Measurements from ENCODE around the gene HEMGN. TPM values are rescaled to one million over a fixed set of nuclear protein-coding genes. Genes with fewer than 3 reads are reported as not detected.

The HEMGN gene
- total and polyA plus RNA-seq, 9 donors = 2.3 to 9.4 (median 6.7) TPM

Other genes starting within 250 kb of the HEMGN start
- 18.4 TPM for gene XPA, start 240.8 kb downstream of the HEMGN start, total RNA-seq
- 10 to 100 TPM; 18.2 to 22.9 (median 20.7) TPM for gene XPA, start 240.8 kb downstream of the HEMGN start, polyA plus RNA-seq (ENCODE audit: insufficient read depth in 1 of 8, insufficient read length in 8 of 8, low replicate concordance in 1 of 8)
- gene FOXE1, start 84.9 kb downstream of the HEMGN start, total RNA-seq = not detected
- not detected for gene FOXE1, start 84.9 kb downstream of the HEMGN start, polyA plus RNA-seq (ENCODE audit: insufficient read depth in 1 of 8, insufficient read length in 8 of 8, low replicate concordance in 1 of 8)
- 12.7 TPM for gene TRMO, start 15.7 kb downstream of the HEMGN start, total RNA-seq
- gene TRMO, start 15.7 kb downstream of the HEMGN start, polyA plus RNA-seq (ENCODE audit: insufficient read depth in 1 of 8, insufficient read length in 8 of 8, low replicate concordance in 1 of 8) = 10 to 100 TPM in 5 of 8 donors, 1 to 10 TPM in 3; 8.4 to 12.1 (median 10.5) TPM
- 18.6 TPM for gene ANP32B, start 45.2 kb upstream of the HEMGN start, total RNA-seq
- 100 to 1,000 TPM; 137 to 198 (median 161) TPM for gene ANP32B, start 45.2 kb upstream of the HEMGN start, polyA plus RNA-seq (ENCODE audit: insufficient read depth in 1 of 8, insufficient read length in 8 of 8, low replicate concordance in 1 of 8)
- gene NANS, start 118.6 kb upstream of the HEMGN start, total RNA-seq = 46.3 TPM
- gene NANS, start 118.6 kb upstream of the HEMGN start, polyA plus RNA-seq (ENCODE audit: insufficient read depth in 1 of 8, insufficient read length in 8 of 8, low replicate concordance in 1 of 8) = 10 to 100 TPM; 30.4 to 42.0 (median 35.1) TPM
- gene TRIM14, start 181.1 kb upstream of the HEMGN start, total RNA-seq = 0.40 TPM
- gene TRIM14, start 181.1 kb upstream of the HEMGN start, polyA plus RNA-seq (ENCODE audit: insufficient read depth in 1 of 8, insufficient read length in 8 of 8, low replicate concordance in 1 of 8) = 1 to 10 TPM in 6 of 8 donors, under 1 TPM in 2; 0.82 to 3.4 (median 1.1) TPM